Gastroesophageal sphincter (tissue), 3 donors: ENCODE data around the gene SPACA5.

Experiments used
- CTCF ChIP-seq, 4 experiments: fragments of 200-600 bp in 2 of 4; fragments of 450-650 bp in 2 of 4; sonication (generic) in 1 of 4; IDR thresholded peaks; one replicate each; pipeline ENCODE4 v1.5.1; 2017 to 2019; ENCODE audit warnings: antibody characterized with exemption in 4 of 4, mild to moderate bottlenecking in 2 of 4, moderate library complexity in 2 of 4
- POLR2A ChIP-seq, 2 donors: fragments of 450-650 bp; IDR thresholded peaks; one replicate each; pipeline ENCODE4 v1.6.1; 2017; ENCODE audit warnings: antibody characterized with exemption in 2 of 2, mild to moderate bottlenecking in 2 of 2, moderate library complexity in 1 of 2

GRCh38 chrX:48022738-48023137 lies 15.9 kb downstream of the SPACA5 start:
- TF ChIP-seq POLR2A (IDR thresholded peaks at IDR 0.05) (no peak), CTCF (IDR thresholded peaks at IDR 0.05) (no peak)
